GM04503 (cell line): ENCODE data around the gene SAMD10.
"Not testable (repeated sequence)": the region's sequence is repeated elsewhere in the genome, so short reads cannot be mapped to it uniquely, and the experiment has no call there.

Experiments
- DNase-seq: peaks from one replicate; pipeline ENCODE4 v3.0.0-alpha.2; 2012; ENCODE audit warnings: low read depth

The SAMD10 gene

DNA sequence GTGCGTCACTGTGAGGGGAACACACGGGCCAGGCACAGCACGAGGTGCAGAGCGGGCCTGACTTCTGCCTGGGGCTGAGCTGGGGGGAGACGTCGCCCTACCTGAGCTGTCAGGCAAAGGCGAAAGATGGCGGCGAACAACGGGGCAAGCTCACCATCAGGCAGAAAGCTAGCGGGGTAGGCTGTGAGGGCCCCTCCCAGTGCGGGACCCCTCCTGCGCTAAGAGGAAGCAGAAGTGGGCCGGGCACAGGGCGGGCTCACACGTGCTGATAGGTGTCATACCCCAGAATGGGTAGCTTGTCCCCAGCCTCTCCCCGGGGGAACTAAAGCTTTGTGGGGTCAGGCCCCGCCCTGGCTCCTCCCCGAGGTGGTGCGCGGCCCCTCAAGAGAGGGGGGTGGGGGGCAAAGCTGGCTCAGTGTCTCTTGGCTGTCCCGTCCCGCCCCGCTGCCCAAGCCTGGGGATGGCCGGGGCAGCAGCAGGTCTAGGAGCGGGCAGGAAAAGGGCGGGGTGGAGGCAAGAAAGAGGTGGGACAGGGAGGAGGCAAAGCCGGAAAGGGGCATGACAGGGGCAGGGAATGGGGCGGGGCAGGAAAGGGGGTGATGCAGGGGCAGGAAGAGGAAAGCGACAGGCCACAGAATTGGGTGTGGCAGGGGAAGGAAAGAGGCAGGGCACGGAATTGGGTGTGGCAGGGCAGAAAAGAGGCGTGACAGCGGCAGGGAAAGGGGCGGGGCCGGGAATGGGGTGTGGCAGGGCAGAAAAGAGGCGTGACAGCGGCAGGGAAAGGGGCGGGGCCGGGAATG, 38.0 kb downstream of the SAMD10 start:
- DNase-seq, result no peak

DNA sequence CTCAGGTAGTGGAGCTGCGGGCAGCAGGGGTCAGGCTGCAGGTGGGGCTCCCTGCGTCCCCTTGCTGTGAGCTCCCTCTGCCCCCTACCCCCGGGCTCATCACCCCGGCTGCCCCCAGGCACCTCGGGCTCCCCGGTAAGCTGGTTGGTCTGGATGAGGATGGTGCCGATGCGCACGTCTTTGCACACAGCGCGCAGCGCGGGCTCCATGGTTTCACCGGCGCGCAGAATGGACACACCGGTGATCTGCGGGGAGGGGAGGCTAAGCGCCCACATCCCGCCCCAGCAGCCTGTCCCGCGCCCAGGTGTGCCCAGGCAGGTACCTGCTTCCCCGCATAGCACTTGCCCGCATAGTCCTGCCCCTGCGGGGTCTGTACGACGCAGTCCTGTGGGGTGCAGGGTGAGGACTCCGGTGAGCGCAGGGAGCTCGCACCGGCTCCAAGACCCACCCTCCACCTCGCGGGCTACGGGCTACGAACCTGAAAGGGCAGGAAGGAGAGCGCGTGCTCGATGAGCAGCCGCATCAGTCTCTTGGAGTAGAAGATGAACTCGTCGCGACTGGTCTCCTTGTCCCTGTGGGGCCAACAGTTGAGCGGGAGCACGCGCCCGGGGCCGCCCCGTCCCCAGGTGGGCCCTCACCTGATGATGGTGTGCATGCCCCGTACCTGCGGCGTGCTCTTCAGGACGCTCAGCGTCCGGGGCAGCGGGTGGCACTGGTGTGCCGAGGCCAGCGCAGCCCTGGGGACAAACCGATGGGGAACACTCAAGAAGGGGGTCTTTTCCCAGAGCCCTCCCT, 38.8 kb downstream of the SAMD10 start:
- DNase-seq, result no peak

DNA sequence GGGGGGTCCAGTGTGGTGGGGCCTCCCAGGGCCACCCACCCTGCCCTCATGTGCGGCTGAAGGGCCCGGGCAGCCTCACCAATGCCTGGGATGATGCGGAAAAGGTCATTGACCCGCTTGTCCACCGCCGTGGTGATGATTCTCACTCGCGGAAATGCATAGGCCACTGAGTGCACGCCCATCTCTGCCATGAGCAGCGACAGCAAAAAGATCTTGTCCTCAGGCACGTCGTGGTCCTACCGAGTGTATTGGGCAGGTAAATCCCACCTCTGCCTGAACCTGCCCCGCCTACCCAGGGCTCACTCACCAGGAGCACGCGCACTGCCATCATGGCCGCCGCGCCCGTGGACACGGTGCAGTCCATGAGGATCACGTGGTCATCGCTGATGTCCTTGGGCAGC, 39.4 kb downstream of the SAMD10 start:
- DNase-seq, result no peak

DNA sequence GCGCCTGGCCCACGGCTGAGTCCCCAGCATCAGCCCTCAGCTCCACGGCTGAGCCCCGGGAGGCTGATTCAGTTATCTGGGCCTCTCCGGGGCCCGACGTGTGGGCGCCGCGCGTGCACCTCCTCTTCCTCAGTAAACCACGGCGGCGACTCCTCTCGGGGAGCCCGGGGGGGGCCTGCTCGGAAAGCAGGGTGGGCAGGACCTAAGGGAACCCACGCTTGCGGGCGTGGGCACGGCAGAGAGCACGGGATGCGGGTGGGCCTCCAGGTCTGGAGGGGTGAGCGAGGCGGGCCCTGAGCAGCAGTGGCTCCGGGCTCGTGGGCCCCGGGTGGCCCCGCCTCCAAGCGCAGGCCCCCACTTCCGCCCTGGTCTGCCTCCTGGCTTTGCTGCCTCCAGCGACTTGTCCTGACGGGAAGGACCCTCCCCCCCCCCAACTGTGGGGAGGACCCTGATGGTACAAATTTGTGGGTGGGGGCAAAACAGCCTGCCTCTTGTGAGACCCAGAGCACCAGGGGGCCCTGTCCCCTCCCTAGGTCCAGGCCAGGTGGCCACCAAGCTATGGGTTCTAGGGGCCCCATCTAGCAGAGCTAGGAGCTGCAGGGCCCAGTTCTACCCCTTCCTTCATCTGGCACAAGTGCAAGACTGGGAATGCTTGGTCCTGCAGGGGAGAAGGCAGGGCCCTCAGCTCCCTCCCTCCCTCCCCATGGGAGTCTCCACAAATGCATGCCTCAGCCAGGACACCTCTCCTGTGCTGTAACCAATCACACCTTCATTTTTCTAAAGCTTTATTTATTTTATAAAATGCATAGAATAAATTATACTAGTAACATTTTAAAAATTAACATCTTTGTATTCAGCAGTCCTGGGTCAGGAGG, 40.1 kb downstream of the SAMD10 start:
- no peak for DNase-seq

DNA sequence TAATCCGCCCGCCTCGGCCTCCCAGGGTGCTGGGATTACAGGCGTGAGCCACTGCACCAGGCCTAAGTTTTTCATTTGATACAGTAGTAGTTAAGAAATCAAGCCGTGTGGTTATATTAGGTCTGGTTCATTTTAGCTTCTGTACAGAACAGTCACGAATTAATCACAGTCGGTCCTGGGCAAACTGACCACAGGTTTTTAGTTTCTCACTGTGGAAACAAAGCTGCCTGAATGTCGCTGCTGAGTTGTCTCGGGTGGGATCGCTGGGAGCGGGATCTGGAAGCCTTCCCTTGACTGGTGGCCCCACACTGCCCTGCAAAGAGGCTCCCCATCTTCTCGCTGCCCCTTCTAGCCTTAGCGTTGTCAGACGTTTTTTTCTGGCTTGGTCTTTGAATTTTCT, 41.8 kb downstream of the SAMD10 start:
- DNase-seq, result no peak

DNA sequence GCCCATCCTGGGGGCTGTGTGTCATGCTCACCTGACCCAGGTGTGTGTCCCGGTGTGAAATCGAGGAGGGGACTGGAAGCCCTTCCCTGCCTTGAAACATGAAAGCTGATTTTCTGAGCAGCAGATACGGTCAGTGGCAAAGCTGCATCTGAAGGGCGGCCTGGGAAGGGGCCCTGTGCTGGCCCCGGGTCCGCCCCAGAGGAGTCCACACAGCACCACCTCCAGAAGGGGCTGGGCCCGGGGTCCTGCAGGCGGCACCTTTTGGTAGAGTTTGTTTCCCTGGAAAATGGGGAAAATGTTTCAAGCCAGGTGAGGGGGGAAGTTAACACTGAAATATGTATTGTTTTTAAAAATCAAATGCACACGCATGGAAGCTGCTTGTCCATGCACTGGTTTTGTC, 44.0 kb downstream of the SAMD10 start:
- DNase-seq, result no peak

DNA sequence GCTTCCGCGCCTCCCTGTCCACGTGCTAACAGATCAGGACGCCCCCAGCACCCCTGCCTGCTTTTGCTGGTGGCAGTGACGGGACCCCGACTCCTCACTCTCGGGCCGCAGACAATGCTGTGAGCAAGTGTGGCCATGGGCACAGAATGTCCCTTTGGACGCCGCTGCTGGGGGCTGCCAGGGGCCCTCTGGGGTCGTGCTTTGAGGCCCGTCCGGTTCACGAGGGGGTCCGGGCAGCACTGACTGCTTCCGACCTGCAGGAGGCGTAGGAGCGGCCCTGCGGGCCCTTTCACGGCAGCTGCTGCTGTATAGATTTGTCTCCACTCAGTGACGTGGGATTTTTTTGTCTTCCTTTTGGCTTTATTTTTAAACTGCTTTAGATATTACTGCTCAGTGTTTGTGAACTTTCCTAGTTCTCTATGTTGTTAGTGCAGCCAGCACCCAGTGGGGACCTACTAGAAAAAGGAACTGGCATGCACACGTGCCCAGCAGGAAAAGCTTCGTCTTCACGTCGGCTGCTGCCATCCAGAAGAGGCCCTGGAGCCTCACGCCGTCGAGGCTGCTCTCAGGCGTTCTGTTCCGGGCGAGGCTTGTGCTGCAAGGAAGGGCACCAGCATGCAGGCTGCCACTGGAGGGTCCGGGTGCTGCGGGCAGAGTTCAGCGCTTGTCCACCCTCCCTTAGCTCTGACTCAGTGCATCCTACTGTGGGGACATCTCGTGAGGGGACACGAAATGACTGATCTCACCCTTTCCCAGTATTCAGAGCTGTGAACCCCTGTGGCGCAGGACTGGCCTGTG, 45.0 kb downstream of the SAMD10 start:
- no peak for DNase-seq

DNA sequence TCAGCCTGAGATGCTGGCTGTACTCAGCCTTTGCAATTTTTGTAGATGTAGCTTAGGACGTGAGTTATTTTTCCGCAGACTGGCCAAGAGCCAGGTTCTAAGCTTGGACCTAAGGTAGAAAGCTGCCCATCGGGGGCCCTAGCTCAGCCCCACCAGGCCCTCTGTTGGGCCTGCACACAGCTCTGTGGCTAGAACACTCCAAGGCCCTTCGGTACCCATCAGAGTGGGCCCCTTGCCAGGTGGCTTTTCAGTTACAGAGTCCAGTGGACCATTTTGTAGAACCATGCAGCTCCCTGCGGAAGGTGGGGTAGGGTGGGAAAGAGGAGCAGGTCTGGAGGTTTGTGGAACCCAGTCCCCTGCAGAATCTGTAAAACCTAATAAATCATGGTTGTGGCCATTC, 45.8 kb downstream of the SAMD10 start:
- no peak for DNase-seq

DNA sequence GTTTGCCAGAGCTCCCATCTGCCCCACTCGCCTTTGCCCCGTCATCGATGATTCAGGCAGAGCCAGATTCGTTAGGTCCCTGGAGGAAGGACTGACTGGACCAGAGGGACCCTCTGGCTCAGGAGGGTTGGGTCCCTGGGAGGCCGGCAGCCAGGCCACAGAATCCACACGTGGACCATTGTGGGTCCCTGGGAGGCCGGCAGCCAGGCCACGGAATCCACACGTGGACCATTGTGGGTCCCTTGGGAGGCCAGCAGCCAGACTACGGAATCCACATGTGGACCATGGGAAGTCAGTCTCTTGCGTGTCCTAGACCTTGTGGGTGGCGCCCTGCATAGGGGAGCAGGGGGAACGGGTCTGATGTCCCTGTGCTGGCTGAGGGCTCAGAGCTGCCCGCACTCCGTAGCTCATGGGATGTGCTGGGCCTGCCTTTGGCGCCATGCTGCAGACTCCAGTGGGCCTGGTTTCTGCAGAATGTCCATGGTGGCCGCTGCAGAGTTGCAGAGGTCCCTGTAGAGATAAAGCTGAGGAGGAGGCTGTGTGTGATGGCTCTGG, 46.8 kb downstream of the SAMD10 start:
- no peak for DNase-seq

DNA sequence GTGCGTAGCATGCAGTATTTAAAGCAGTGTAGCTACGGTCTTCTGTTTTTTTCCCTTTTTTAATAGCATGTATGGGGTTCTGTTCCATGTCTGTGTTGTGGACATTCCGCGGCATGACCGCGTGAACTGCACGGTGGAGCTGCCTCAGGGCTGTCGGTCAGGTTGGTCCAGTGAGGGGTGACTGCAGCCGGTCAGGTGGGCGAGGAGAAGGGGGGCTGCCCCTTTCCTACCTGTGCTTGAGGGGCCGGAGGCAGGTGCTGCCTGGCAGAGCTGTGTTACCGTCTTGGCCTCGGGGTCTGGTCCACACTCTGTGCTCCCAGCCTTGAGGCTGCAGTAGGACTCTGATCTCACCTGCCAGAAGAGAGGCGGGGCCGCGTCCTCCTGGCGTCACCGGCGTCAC, 47.7 kb downstream of the SAMD10 start:
- no peak for DNase-seq

DNA sequence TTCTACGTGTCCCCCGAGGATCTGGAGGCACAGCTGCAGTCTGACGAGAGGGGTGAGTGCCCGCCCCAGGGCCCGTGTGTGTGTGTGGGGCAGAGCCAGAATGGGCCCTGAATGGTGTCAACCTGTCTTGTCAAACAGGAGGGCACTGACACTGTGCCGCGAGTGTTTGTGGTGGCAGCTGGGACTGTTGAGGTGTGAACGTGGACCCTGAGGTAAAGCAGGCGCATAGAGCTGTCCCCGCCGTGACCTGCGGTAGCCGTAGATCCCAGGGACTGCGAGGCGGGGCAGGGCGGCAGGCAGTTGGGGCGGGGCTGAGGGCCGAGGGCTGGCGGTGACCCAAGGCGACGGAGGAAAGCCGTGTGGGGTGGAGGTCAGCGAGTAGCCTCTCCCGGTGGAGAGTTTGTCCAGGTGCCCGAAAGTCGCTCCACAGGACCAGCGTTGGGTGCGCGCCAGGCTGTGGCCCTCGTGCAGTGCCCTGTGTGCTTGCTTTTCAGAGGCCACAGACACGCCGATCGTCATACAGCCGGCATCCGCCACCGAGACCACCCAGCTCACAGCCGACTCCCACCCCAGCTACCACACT, 48.4 kb downstream of the SAMD10 start:
- no peak for DNase-seq

DNA sequence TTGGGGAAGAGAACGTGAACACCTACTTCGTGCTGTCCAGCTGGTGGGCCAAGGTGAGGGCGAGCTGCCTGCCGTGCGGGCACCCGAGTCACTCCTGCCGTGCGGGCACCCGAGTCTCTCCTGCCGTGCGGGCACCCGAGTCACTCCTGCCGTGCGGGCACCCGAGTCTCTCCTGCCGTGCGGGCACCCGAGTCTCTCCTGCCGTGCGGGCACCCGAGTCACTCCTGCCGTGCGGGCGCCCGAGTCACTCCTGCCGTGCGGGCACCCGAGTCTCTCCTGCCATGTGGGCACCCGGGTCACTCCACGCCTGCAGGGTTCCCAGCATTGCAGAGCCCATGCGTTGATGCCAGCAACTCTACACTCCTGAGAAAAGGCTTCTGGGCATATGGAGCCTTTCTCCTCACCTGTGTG, 50.0 kb downstream of the SAMD10 start:
- DNase-seq, result not testable (repeated sequence)

DNA sequence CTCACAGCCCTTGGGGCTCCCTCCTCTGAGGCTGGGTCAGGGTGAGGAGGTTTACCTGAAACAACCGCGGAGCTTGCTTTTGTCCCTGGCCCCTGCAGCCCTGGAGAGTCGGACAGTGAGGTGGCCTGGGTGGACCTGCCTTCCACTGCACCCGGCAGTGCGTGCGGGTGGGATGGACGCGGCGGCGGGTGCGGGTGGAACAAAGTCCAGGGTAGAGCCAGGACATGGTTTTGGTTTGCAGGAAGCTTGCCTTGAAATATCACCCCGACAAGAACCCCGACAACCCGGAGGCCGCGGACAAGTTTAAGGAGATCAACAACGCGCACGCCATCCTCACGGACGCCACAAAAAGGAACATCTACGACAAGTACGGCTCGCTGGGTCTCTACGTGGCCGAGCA, 50.4 kb downstream of the SAMD10 start:
- DNase-seq, result no peak

DNA sequence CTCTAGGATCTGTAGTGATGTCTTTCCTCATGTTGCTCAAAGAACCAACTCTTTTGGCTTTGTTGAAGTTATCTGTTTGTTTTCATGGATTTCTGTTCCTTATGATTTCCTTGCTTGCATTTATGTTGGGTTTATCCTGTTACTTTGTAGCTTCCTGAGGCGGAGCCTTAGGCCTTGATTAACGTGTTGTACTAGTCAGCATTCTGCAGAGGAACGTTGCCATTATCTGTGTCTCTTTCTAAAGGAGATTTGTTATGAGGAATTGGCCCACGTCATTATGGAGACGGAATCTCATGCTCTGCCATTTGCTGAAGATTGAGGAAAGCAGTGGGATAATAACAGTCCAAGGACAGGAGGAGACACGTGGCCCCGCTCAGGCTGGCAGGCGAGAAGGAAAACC, 53.1 kb downstream of the SAMD10 start:
- DNase-seq, result no peak

DNA sequence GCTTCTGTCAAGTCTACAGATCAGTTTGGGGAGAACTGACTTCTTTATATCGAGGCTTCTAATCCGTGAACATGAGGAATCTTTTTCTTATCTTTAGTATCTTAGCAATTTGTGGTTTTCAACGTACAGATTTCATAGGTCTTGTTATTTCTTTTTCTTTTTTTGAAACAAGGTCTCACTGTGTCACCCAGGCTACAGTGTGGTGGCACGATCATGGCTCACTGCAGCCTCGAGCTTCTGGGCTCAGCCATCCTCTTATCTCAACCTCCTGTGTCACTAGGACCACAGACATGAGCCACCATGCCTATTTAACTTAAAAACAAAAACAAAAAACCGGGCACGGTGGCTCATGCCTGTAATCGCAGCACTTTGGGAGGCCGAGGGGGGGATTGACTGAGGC, 55.2 kb downstream of the SAMD10 start:
- DNase-seq, result no peak
